ENCODE data around the gene NUP35.
A peak's percentile ranks its signal among the peaks of the same experiment; 100 is the strongest.

The NUP35 gene

DNA sequence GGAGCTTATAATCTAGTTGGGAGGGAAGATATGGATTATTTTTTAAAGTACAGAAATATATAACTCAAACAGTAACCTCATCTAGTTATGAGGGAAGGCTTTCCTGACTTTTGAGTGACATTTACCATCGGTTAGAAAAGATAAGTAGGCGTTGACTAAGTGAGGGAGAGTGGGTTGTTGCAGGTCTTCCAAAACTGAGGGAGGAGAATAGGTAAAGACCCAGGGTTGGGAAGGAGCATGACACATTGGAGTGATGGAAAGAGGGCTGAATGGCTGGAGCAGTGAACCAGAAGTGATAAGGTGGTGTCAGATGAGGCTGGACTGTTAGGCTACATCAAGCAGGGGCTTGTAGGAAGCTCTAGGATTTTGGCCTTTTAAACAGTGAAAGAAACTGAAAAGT lies 10.6 kb upstream of the NUP35 start:
- no peak overlapping the region for H3K4me3 ChIP-seq (ENCODE audit: control insufficient read depth, low read depth, low read length)
- no peak for TF ChIP-seq CTCF (IDR thresholded peaks at IDR 0.05; ENCODE audit: control insufficient read depth, insufficient read depth, low read depth, low read length, missing control alignments)
- DNase-seq (ENCODE audit: low read depth), result no peak

DNA sequence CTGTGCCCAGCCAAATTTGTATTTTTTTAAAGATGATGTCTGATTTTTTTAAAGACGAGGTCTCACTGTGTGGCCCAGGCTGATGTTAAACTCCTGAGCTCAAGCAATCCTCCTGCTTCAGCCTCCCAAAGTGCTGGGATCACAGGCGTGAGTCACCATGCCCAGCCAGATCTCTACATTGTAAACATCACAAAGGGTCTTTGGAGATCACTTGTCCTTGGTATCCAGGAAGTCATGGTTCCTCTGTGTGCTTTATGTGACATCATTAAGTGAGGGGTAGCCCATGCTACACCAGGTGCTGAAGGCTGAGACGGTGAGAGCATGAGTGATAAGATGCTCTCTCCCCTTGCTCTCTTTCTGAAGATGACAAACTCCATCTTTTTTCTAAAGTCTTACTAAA lies 7.0 kb upstream of the NUP35 start:
- no peak for DNase-seq (ENCODE audit: low read depth)
- no peak overlapping the region for H3K4me3 ChIP-seq (ENCODE audit: control insufficient read depth, low read depth, low read length)
- no peak for TF ChIP-seq CTCF (IDR thresholded peaks at IDR 0.05; ENCODE audit: control insufficient read depth, insufficient read depth, low read depth, low read length, missing control alignments)

GRCh38 chr2:183123117-183123958 lies 905 bp upstream of the NUP35 start:
- peak overlapping the region; percentile 78 for H3K4me3 ChIP-seq (ENCODE audit: control insufficient read depth, low read depth, low read length)
- no peak for TF ChIP-seq CTCF (IDR thresholded peaks at IDR 0.05; ENCODE audit: control insufficient read depth, insufficient read depth, low read depth, low read length, missing control alignments)
- no peak for DNase-seq (ENCODE audit: low read depth)

- TF ChIP-seq CTCF (IDR thresholded peaks at IDR 0.05; ENCODE audit: control insufficient read depth, insufficient read depth, low read depth, low read length, missing control alignments), result no peak
- DNase-seq (ENCODE audit: low read depth), result no peak
- H3K4me3 ChIP-seq (ENCODE audit: control insufficient read depth, low read depth, low read length), result peak overlapping the region; percentile 78
Observed at GRCh38 chr2:183123959-183124221, 353 bp upstream of the NUP35 start.

DNA sequence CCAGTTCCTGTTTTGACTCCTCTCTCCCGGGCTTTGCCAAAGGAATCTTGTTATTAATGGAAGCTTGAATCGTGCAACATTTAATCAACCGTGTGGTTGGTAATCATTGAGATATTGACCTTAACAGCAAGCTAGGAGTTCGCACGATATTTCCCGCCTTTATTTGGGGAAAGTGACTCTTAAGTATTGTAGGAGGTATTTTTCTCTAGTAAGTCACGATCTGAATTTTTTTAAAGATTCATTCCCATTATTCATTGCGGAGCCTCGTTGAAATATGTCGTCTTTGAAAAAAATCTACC lies 663 bp downstream of the NUP35 start:
- peak overlapping the region; percentile 78 for H3K4me3 ChIP-seq (ENCODE audit: control insufficient read depth, low read depth, low read length)
- TF ChIP-seq CTCF (IDR thresholded peaks at IDR 0.05; ENCODE audit: control insufficient read depth, insufficient read depth, low read depth, low read length, missing control alignments), result no peak
- no peak for DNase-seq (ENCODE audit: low read depth)

- TF ChIP-seq CTCF (IDR thresholded peaks at IDR 0.05; ENCODE audit: control insufficient read depth, insufficient read depth, low read depth, low read length, missing control alignments), result no peak
- DNase-seq (ENCODE audit: low read depth), result no peak
Observed at GRCh38 chr2:183125659-183126341, 1.6 kb downstream of the NUP35 start.

More at GRCh38 chr2:183125659-183126341, 1.6 kb downstream of the NUP35 start:
- H3K4me3 ChIP-seq (ENCODE audit: control insufficient read depth, low read depth, low read length), result no peak overlapping the region

Measured in AG09309 (cell line).